Keratinocyte (primary cell): ENCODE results near the gene SAMD10. TPM values are rescaled to one million over a fixed set of nuclear protein-coding genes. Genes with fewer than 3 reads are reported as not detected.
A peak's percentile ranks its signal among the peaks of the same experiment; 100 is the strongest.

ENCODE experiments used
- DNase-seq: peaks from one replicate; pipeline ENCODE4 v3.0.0-alpha.2; 2011; ENCODE audit warnings: low read depth, missing footprints, low spot score
- FAIRE-seq: peaks from 2 replicates; lab custom pipeline; 2011; peaks lifted over from hg19 to GRCh38; lab: Jason Lieb, UNC
- H2AFZ ChIP-seq: 2 replicates; pipeline ENCODE4 v1.6.0; 2012; ENCODE audit warnings: low read length, control low read depth, inconsistent platforms; ENCODE audit not compliant: control insufficient read depth
- H3K27ac ChIP-seq: 2 replicates; pipeline ENCODE4 v1.5.1; 2011; ENCODE audit warnings: low read length; ENCODE audit not compliant: control insufficient read depth, insufficient read depth
- H3K27me3 ChIP-seq: 3 replicates; pipeline ENCODE4 v1.6.0; 2011; ENCODE audit warnings: low read length; ENCODE audit not compliant: control insufficient read depth, insufficient read depth; ENCODE audit errors: extremely low read depth
- H3K36me3 ChIP-seq, 2 experiments: 2 replicates in 1 of 2; 3 replicates in 1 of 2; pipeline ENCODE4 v1.5.1; 2011; ENCODE audit warnings: low read length in 2 of 2, mild to moderate bottlenecking in 1 of 2; ENCODE audit not compliant: control insufficient read depth in 2 of 2, insufficient read depth in 2 of 2; ENCODE audit errors: extremely low read depth in 1 of 2
- H3K4me1 ChIP-seq: 3 replicates; pipeline ENCODE4 v1.5.1; 2011; ENCODE audit warnings: low read length; ENCODE audit not compliant: control insufficient read depth, insufficient read depth; ENCODE audit errors: extremely low read depth
- H3K4me2 ChIP-seq: 3 replicates; pipeline ENCODE4 v1.6.0; 2011; ENCODE audit warnings: low read depth, low read length; ENCODE audit not compliant: control insufficient read depth, insufficient read depth; ENCODE audit errors: extremely low read depth
- H3K4me3 ChIP-seq, 3 experiments: fragments of 200-600 bp in 1 of 3; sonication (generic) in 1 of 3; 2 replicates in 2 of 3; 3 replicates in 1 of 3; pipeline ENCODE4 v1.5.1; 2011 to 2016; ENCODE audit warnings: low read length in 3 of 3, mild to moderate bottlenecking in 3 of 3, control low read depth in 2 of 3, inconsistent platforms in 1 of 3, low read depth in 1 of 3, mixed read lengths in 1 of 3, mixed run types in 1 of 3, moderate library complexity in 1 of 3; ENCODE audit not compliant: control insufficient read depth in 2 of 3, insufficient read depth in 2 of 3; ENCODE audit errors: extremely low read depth in 1 of 3
- H3K79me2 ChIP-seq: 2 replicates; pipeline ENCODE4 v1.6.0; 2012; ENCODE audit warnings: low read length; ENCODE audit not compliant: control insufficient read depth, insufficient read depth
- H3K9ac ChIP-seq: 3 replicates; pipeline ENCODE4 v1.6.0; 2011; ENCODE audit warnings: low read length; ENCODE audit not compliant: control insufficient read depth, insufficient read depth; ENCODE audit errors: extremely low read depth
- H3K9me1 ChIP-seq: 3 replicates; pipeline ENCODE4 v1.6.0; 2011; ENCODE audit warnings: low read length; ENCODE audit not compliant: control insufficient read depth, insufficient read depth; ENCODE audit errors: extremely low read depth
- H3K9me3 ChIP-seq: 2 replicates; pipeline ENCODE4 v1.5.1; 2012; ENCODE audit warnings: low read depth, low read length; ENCODE audit not compliant: control insufficient read depth
- H4K20me1 ChIP-seq: 3 replicates; pipeline ENCODE4 v1.6.0; 2011; ENCODE audit warnings: low read length; ENCODE audit not compliant: control insufficient read depth, insufficient read depth; ENCODE audit errors: extremely low read depth
- EZH2 ChIP-seq: IDR thresholded peaks from one replicate; pipeline ENCODE4 v1.6.1; 2012; ENCODE audit warnings: inconsistent platforms, mild to moderate bottlenecking, low read length, moderate library complexity
- dilution Hi-C: fragments of 300-500 bp; cut with MboI; formaldehyde crosslinking; loops from one replicate; pipeline ENCODE4 v1.7.0; 2020; ENCODE audit warnings: low sequenced_read_pairs; ENCODE audit not compliant: extremely low pct_ligation_motif_present
- polyA plus RNA-seq, 5 experiments: library from polyadenylated mRNA; depleted of rRNA in 3 of 5; stranded (reverse) in 3 of 5; stranded (forward) in 1 of 5; unstranded in 1 of 5; fragments of >200 nt; gene quantifications; 1 replicate in 1 of 5; 2 replicates in 3 of 5; 3 replicates in 1 of 5; pipeline versions ENCODE4 v1.2.1 to v1.2.3, GENCODE V29; 2011 to 2012; ENCODE audit warnings: missing spikeins in 2 of 5, low read depth in 1 of 5, low replicate concordance in 1 of 5
- TF ChIP-seq, protein P1 (sequence below), 3 experiments: IDR thresholded peaks in 1 of 3; conservative IDR thresholded peaks in 1 of 3; optimal IDR thresholded peaks in 1 of 3; 2 replicates in 2 of 3; 3 replicates in 1 of 3; pipeline versions ENCODE3 to v1.5.1; 2011; ENCODE audit warnings: low read length in 3 of 3, mild to moderate bottlenecking in 3 of 3, moderate library complexity in 2 of 3, control low read depth in 1 of 3, inconsistent platforms in 1 of 3; ENCODE audit not compliant: insufficient read depth in 2 of 3; ENCODE audit errors: extremely low read depth in 1 of 3

Gene SAMD10
- polyA plus RNA-seq, 1 donor (not counting 4 experiments of a cell fraction or from before 2014, with no cell fraction given), result 0.45 TPM

DNA sequence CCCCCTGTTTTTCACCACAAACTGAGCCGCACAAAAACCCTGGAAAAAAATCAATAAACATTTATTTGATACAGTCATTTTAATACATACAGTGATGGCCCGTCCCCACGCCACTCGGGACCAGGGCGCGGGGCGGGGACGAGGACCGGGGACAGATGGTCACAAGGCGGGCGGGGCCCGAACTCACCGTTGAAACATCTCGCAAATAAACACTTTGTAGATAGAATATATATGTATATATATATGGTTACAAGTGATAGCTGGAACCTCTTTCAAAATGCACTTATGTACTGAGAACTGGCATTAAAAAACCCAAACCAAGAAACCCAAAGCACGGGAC, 22.8 kb downstream of the SAMD10 start:
- Histone ChIP-seq H3K4me3 (peak overlapping the region; percentile 73 to 98 (median 82)), H3K36me3 (peaks cover 4 to 18% of the 10 kb centered on the region in 2 experiments), H3K4me2 (peak overlapping the region; percentile 88), H3K27me3 (no peaks in the 10 kb centered on the region), H3K9me3 (no peaks in the 10 kb centered on the region), H3K9ac (peak overlapping the region; percentile 75), H3K9me1 (no peaks in the 10 kb centered on the region), H3K27ac (peak overlapping the region; percentile 81), H2AFZ (no peak overlapping the region), H4K20me1 (peaks cover 13% of the 10 kb centered on the region), H3K4me1 (peaks cover 30% of the 10 kb centered on the region), H3K79me2 (peaks cover 40% of the 10 kb centered on the region)
- no peak for FAIRE-seq
- dilution Hi-C loops, result no loop called here
- TF ChIP-seq, protein P1, sequence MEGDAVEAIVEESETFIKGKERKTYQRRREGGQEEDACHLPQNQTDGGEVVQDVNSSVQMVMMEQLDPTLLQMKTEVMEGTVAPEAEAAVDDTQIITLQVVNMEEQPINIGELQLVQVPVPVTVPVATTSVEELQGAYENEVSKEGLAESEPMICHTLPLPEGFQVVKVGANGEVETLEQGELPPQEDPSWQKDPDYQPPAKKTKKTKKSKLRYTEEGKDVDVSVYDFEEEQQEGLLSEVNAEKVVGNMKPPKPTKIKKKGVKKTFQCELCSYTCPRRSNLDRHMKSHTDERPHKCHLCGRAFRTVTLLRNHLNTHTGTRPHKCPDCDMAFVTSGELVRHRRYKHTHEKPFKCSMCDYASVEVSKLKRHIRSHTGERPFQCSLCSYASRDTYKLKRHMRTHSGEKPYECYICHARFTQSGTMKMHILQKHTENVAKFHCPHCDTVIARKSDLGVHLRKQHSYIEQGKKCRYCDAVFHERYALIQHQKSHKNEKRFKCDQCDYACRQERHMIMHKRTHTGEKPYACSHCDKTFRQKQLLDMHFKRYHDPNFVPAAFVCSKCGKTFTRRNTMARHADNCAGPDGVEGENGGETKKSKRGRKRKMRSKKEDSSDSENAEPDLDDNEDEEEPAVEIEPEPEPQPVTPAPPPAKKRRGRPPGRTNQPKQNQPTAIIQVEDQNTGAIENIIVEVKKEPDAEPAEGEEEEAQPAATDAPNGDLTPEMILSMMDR (optimal IDR thresholded peaks at IDR 0.05 in 1 of 3, IDR thresholded peaks at IDR 0.05 in 1 of 3, conservative IDR thresholded peaks at IDR 0.05 in 1 of 3; ENCODE audit: extremely low read depth in 1 of 3, insufficient read depth in 2 of 3, low read length in 3 of 3), result no peak
- DNase-seq, result no peak

DNA sequence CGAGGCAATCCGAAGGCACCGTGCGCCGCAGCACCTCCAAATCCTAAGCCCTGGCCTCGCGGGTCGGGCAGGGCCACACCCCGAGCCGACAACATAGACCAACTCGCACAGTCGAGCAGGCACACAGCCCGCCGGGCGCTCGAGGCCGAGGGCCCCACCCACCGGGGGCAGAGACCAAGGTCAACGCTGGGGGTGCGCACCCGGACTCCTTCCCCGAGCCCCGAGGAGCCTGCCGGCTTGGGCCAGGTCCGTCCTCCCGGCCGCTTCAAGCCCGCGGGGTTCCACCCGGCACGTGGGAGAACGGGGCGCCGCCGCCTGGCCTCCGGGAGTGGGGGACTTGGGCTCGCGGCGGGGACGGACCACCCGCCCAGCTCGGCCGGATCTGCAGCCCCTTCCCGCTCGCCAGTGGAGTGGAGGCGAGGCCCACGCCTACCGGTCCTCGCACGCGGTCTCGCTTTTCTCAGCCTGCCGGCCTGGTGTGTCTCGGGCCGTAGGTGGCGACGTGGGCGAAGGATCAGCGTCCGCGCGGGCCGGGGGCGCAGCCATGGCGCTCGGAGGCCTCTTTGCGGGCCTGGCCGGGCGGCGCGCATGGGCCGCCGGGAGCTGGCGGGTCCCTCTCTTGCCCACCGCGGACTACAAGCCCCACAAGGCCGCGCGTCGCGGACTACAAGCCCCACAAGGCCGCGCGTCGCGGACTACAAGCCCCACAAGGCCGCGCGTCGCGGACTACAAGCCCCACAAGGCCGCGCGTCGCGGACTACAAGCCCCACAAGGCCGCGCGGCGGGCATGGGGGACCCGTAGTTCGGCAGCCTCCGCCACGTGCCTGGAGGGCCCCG, 23.4 kb downstream of the SAMD10 start, which contains the start of gene UCKL1:
UCKL1 (minus strand) TSS at position 590 of the 837 bp plus-strand sequence; CDS start at position 546, 44 bp downstream.
- Histone ChIP-seq H3K27ac (peak within 1 kb of the TSS; percentile 81), H3K9me1 (no peaks in the 10 kb centered on the region), H2AFZ (peak within 1 kb of the TSS; percentile 70), H3K27me3 (no peaks in the 10 kb centered on the region), H3K4me2 (peak within 1 kb of the TSS; percentile 88), H3K9me3 (no peaks in the 10 kb centered on the region), H3K4me3 (peak within 1 kb of the TSS; percentile 79 to 98 (median 91)), H4K20me1 (peaks cover 18% of the 10 kb centered on the region), H3K79me2 (peaks cover 45% of the 10 kb centered on the region), H3K9ac (peak within 1 kb of the TSS; percentile 88), H3K4me1 (peaks cover 36% of the 10 kb centered on the region), H3K36me3 (peaks cover 0 to 15% of the 10 kb centered on the region in 2 experiments)
- TF ChIP-seq EZH2, result no peak
- TF ChIP-seq, protein P1 (optimal IDR thresholded peaks at IDR 0.05 in 1 of 3, IDR thresholded peaks at IDR 0.05 in 1 of 3, conservative IDR thresholded peaks at IDR 0.05 in 1 of 3; ENCODE audit: extremely low read depth in 1 of 3, insufficient read depth in 2 of 3, low read length in 3 of 3), result no peak
- dilution Hi-C loops, result no loop called here
- FAIRE-seq, result no peak
- DNase-seq, result no peak
